ENCODE data around the gene DTNB.

DNA sequence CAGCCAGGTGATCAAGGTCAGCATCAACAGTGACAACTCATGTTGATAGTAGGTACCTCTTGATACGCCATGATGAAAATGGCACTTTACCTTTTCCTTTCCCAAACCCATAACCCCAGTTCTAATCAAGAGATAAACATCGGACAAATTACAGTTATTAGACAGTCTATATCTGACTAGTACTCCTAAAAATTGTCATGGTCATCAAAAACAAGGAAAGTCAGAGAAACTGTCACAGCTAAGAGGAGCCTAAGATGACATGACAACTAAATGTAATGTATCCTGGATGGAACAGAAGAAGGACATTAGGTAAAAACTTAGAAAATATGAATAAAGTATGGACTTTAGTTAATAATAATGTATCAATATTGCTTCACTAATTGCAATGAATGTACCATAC is 234.6 kb downstream of the DTNB start:
- TF ChIP-seq, protein P1, sequence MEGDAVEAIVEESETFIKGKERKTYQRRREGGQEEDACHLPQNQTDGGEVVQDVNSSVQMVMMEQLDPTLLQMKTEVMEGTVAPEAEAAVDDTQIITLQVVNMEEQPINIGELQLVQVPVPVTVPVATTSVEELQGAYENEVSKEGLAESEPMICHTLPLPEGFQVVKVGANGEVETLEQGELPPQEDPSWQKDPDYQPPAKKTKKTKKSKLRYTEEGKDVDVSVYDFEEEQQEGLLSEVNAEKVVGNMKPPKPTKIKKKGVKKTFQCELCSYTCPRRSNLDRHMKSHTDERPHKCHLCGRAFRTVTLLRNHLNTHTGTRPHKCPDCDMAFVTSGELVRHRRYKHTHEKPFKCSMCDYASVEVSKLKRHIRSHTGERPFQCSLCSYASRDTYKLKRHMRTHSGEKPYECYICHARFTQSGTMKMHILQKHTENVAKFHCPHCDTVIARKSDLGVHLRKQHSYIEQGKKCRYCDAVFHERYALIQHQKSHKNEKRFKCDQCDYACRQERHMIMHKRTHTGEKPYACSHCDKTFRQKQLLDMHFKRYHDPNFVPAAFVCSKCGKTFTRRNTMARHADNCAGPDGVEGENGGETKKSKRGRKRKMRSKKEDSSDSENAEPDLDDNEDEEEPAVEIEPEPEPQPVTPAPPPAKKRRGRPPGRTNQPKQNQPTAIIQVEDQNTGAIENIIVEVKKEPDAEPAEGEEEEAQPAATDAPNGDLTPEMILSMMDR (IDR thresholded peaks at IDR 0.05; ENCODE audit: low read depth, low read length): no peak
- no peak for TF ChIP-seq EZH2phosphoT487 (IDR thresholded peaks at IDR 0.05; ENCODE audit: low read depth)
